ENCODE results near the gene MAST2.

DNA sequence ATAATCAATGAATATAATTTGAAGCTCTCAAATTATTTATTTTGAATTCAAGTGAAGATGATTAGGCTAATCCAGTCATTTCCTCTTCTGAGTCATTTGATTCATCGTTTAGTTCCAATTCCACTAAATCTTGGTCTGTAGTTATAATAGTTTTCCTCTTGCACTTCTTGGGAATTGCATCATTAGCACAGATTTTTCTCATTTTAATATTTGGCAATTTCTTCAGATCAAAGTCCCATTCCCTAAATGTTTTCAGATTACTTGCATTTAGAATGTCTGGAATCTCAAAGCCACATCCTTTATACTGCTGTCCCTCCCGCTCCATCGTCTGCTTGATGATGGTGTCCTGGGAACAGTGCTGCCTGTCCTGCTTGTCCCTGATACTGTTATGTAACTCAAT, 43.5 kb downstream of the MAST2 start:
- TF ChIP-seq, protein P1, sequence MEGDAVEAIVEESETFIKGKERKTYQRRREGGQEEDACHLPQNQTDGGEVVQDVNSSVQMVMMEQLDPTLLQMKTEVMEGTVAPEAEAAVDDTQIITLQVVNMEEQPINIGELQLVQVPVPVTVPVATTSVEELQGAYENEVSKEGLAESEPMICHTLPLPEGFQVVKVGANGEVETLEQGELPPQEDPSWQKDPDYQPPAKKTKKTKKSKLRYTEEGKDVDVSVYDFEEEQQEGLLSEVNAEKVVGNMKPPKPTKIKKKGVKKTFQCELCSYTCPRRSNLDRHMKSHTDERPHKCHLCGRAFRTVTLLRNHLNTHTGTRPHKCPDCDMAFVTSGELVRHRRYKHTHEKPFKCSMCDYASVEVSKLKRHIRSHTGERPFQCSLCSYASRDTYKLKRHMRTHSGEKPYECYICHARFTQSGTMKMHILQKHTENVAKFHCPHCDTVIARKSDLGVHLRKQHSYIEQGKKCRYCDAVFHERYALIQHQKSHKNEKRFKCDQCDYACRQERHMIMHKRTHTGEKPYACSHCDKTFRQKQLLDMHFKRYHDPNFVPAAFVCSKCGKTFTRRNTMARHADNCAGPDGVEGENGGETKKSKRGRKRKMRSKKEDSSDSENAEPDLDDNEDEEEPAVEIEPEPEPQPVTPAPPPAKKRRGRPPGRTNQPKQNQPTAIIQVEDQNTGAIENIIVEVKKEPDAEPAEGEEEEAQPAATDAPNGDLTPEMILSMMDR (IDR thresholded peaks at IDR 0.05): no peak
- no peak for TF ChIP-seq POLR2A (IDR thresholded peaks at IDR 0.05)

All from esophagus squamous epithelium (tissue), 4 donors.